ENCODE results near the gene COMT.

GRCh38 chr22:19976671-19977070, 35.1 kb downstream of the COMT start:
- TF ChIP-seq REST (IDR thresholded peaks at IDR 0.05) (no peak), YY1 (IDR thresholded peaks at IDR 0.05) (no peak), SP1 (IDR thresholded peaks at IDR 0.05) (no peak), JUND (IDR thresholded peaks at IDR 0.05) (no peak), TAF1 (conservative IDR thresholded peaks at IDR 0.05) (no peak), GABPA (IDR thresholded peaks at IDR 0.05 in 1 of 2, conservative IDR thresholded peaks at IDR 0.05 in 1 of 2) (no peak), RAD21 (IDR thresholded peaks at IDR 0.05) (no peak), FOXA1 (IDR thresholded peaks at IDR 0.05) (no peak), ATF3 (IDR thresholded peaks at IDR 0.05) (no peak), ZBTB33 (IDR thresholded peaks at IDR 0.05) (no peak), NR2F2 (IDR thresholded peaks at IDR 0.05) (no peak), HNF4A (conservative IDR thresholded peaks at IDR 0.05) (no peak)
- TF ChIP-seq, protein P1, sequence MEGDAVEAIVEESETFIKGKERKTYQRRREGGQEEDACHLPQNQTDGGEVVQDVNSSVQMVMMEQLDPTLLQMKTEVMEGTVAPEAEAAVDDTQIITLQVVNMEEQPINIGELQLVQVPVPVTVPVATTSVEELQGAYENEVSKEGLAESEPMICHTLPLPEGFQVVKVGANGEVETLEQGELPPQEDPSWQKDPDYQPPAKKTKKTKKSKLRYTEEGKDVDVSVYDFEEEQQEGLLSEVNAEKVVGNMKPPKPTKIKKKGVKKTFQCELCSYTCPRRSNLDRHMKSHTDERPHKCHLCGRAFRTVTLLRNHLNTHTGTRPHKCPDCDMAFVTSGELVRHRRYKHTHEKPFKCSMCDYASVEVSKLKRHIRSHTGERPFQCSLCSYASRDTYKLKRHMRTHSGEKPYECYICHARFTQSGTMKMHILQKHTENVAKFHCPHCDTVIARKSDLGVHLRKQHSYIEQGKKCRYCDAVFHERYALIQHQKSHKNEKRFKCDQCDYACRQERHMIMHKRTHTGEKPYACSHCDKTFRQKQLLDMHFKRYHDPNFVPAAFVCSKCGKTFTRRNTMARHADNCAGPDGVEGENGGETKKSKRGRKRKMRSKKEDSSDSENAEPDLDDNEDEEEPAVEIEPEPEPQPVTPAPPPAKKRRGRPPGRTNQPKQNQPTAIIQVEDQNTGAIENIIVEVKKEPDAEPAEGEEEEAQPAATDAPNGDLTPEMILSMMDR (IDR thresholded peaks at IDR 0.05; ENCODE audit: low read depth, low read length, missing input control): no peak
- TF ChIP-seq, protein P2, sequence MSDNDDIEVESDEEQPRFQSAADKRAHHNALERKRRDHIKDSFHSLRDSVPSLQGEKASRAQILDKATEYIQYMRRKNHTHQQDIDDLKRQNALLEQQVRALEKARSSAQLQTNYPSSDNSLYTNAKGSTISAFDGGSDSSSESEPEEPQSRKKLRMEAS (IDR thresholded peaks at IDR 0.05): no peak

All from liver (tissue), 3 donors.